HCT116 (cell line): ENCODE results near the gene EFNB1. TPM values are rescaled to one million over a fixed set of nuclear protein-coding genes. Genes with fewer than 3 reads are reported as not detected.

Source experiments
- ATAC-seq: fragments of 200-7000 bp; cut with Tn5 transposase; 2 replicates; pipeline ENCODE4 v1.9.1; 2020; ENCODE audit warnings: mild to moderate bottlenecking, moderate library complexity
- BruUV-seq: library from RNA; stranded (reverse); fragments of 400-500 nt; replicated peaks from 2 replicates; lab custom pipeline; 2021; lab: Mats Ljungman, UMichigan
- CTCF ChIA-PET: fragments of 300-600 bp; sonication (Branson Sonifier 250); formaldehyde crosslinking; loops from one replicate; lab custom pipeline; 2021; ENCODE audit warnings: antibody characterized with exemption; lab: Charles Lee
- POLR2A ChIA-PET: fragments of 300-600, 350-600 bp; sonication (Branson Sonifier 250); formaldehyde crosslinking; loops from one replicate; lab custom pipeline; 2021; ENCODE audit warnings: antibody characterized with exemption; lab: Charles Lee
- RAD21 ChIA-PET, 2 experiments: fragments of 300-600 bp; sonication (Branson Sonifier 250); formaldehyde crosslinking; loops; one replicate each; lab custom pipeline; 2023; ENCODE audit warnings: low total read pairs in 2 of 2; ENCODE audit not compliant: uncharacterized antibody in 2 of 2, unreplicated experiment in 2 of 2, low non-redundant PET in 1 of 2; lab: Charles Lee
- DNase-seq: peaks from one replicate; pipeline ENCODE4 v3.0.0-alpha.2; 2010; ENCODE audit warnings: low read depth, low spot score
- H2AFZ ChIP-seq: fragments of 200-600 bp; shearing (Covaris generic), sonication (generic); 2 replicates; pipeline ENCODE4 v1.6.1; 2017; ENCODE audit warnings: low read depth, mixed run types, mixed read lengths, antibody characterized with exemption, low read length; ENCODE audit not compliant: poor library complexity, severe bottlenecking
- H3K27ac ChIP-seq: 2 replicates; pipeline ENCODE4 v1.5.1; 2012; ENCODE audit warnings: low read depth, low read length
- H3K27me3 ChIP-seq: fragments of 200-600 bp; sonication (generic); 2 replicates; pipeline ENCODE4 v1.6.1; 2016; ENCODE audit warnings: mixed run types, low read length, mixed read lengths; ENCODE audit not compliant: insufficient read depth
- H3K36me3 ChIP-seq, 2 experiments: fragments of 200-500 bp in 1 of 2; fragments of 200-600 bp in 1 of 2; sonication (Bioruptor generic) in 1 of 2; sonication (generic) in 1 of 2; 2 replicates each; pipeline versions ENCODE4 v1.5.1 to v1.6.1; 2014 to 2016; ENCODE audit warnings: low read length in 2 of 2, inconsistent platforms in 1 of 2, mixed read lengths in 1 of 2, mixed run types in 1 of 2; ENCODE audit not compliant: insufficient read depth in 2 of 2, control insufficient read depth in 1 of 2
- H3K4me1 ChIP-seq, 2 experiments: fragments of 200-600 bp in 1 of 2; sonication (generic) in 1 of 2; 2 replicates each; pipeline versions ENCODE4 v1.5.1 to v1.6.1; 2012 to 2017; ENCODE audit warnings: low read length in 2 of 2, inconsistent platforms in 1 of 2, mild to moderate bottlenecking in 1 of 2, mixed read lengths in 1 of 2, mixed run types in 1 of 2, moderate library complexity in 1 of 2; ENCODE audit not compliant: insufficient read depth in 2 of 2, control insufficient read depth in 1 of 2
- H3K4me2 ChIP-seq: fragments of 200-600 bp; sonication (generic); 2 replicates; pipeline ENCODE4 v1.6.1; 2017; ENCODE audit warnings: mixed run types, low read length, mixed read lengths
- H3K4me3 ChIP-seq, 2 experiments: fragments of 200-600 bp in 1 of 2; sonication (generic) in 1 of 2; replicated peaks in 1 of 2; 2 replicates each; pipeline ENCODE4 v1.5.1; 2011 to 2016; ENCODE audit warnings: low read length in 2 of 2, control low read depth in 1 of 2, low read depth in 1 of 2, mild to moderate bottlenecking in 1 of 2, mixed read lengths in 1 of 2, mixed run types in 1 of 2
- H3K79me2 ChIP-seq: fragments of 200-600 bp; sonication (generic); 2 replicates; pipeline ENCODE4 v1.6.1; 2017; ENCODE audit warnings: mild to moderate bottlenecking, mixed run types, low read length, moderate library complexity, mixed read lengths; ENCODE audit not compliant: insufficient read depth
- H3K9ac ChIP-seq: fragments of 200-600 bp; sonication (generic); 2 replicates; pipeline ENCODE4 v1.6.1; 2016; ENCODE audit warnings: low read length, mixed read lengths
- H3K9me2 ChIP-seq: fragments of 200-600 bp; sonication (generic), shearing (Covaris generic); 2 replicates; pipeline ENCODE4 v1.6.1; 2017; ENCODE audit warnings: mixed run types, mild to moderate bottlenecking, moderate library complexity; ENCODE audit not compliant: insufficient read depth
- H3K9me3 ChIP-seq, 2 experiments: fragments of 200-500 bp in 1 of 2; fragments of 200-600 bp in 1 of 2; sonication (Bioruptor generic) in 1 of 2; sonication (generic) in 1 of 2; 2 replicates each; pipeline ENCODE4 v1.6.1; 2014 to 2017; ENCODE audit warnings: low read length in 2 of 2, mixed read lengths in 2 of 2, inconsistent platforms in 1 of 2, low read depth in 1 of 2, mild to moderate bottlenecking in 1 of 2, mixed run types in 1 of 2, moderate library complexity in 1 of 2; ENCODE audit not compliant: control insufficient read depth in 1 of 2, insufficient read depth in 1 of 2
- H4K20me1 ChIP-seq: fragments of 200-600 bp; sonication (generic), shearing (Covaris generic); 2 replicates; pipeline ENCODE4 v1.6.1; 2017; ENCODE audit warnings: mixed run types, mild to moderate bottlenecking, moderate library complexity; ENCODE audit not compliant: insufficient read depth
- EGR1 ChIP-seq: IDR thresholded peaks from 2 replicates; pipeline ENCODE4 v1.6.1; 2012; ENCODE audit warnings: low read depth
- ELF1 ChIP-seq: IDR thresholded peaks from 2 replicates; pipeline ENCODE4 v1.6.1; 2012; ENCODE audit warnings: low read depth, borderline replicate concordance
- EZH2 ChIP-seq: fragments of 200-600 bp; sonication (generic); IDR thresholded peaks from 2 replicates; pipeline ENCODE4 v1.6.1; 2017; ENCODE audit warnings: antibody characterized with exemption, mixed run types
- JUND ChIP-seq: IDR thresholded peaks from 2 replicates; pipeline ENCODE4 v1.6.1; 2012
- POLR2A ChIP-seq: IDR thresholded peaks from 2 replicates; pipeline ENCODE4 v1.7.0; 2011; ENCODE audit warnings: borderline replicate concordance; ENCODE audit not compliant: insufficient read depth, insufficient read length; ENCODE audit errors: extremely low read depth
- ZBTB33 ChIP-seq: IDR thresholded peaks from 2 replicates; pipeline ENCODE4 v1.6.1; 2011; ENCODE audit warnings: mild to moderate bottlenecking, low read length, moderate library complexity; ENCODE audit not compliant: insufficient replicate concordance; ENCODE audit errors: extremely low read depth
- ZFX ChIP-seq: fragments of 450-650 bp; IDR thresholded peaks from 2 replicates; pipeline ENCODE4 v1.6.1; 2017
- intact Hi-C: fragments of 100-400 bp; cut with micrococcal nuclease; formaldehyde crosslinking; loops from 2 replicates; pipeline ENCODE4 v1.10.0; 2022
- total RNA-seq: library from RNA; stranded (reverse); gene quantifications from one replicate; pipeline ENCODE4 v1.2.1, GENCODE V29; 2021; ENCODE audit not compliant: unreplicated experiment
- TF ChIP-seq, protein P1 (sequence below): IDR thresholded peaks from 2 replicates; pipeline ENCODE4 v1.6.1; 2012; ENCODE audit warnings: low read depth

Gene EFNB1
- total RNA-seq, 1 experiment from 2014 or later = 14.7 TPM

GRCh38 chrX:68843992-68844391 is 15.2 kb downstream of the EFNB1 start:
- H3K9me2 ChIP-seq = no peaks in the 10 kb centered on the region
- no peaks in the 10 kb centered on the region for H3K9me3 ChIP-seq
- no TSS peak for BruUV-seq
- DNase-seq (no peak), ATAC-seq (0 out of 2 replicates have a peak, but pooled peaks have one; percentile 40)
- CTCF ChIA-PET = no interaction called here
- H3K4me2 ChIP-seq = no peak overlapping the region
- intact Hi-C loops = no loop called here
- no peaks in the 10 kb centered on the region for H3K4me1 ChIP-seq
- no peaks in the 10 kb centered on the region for H3K27me3 ChIP-seq
- H3K27ac ChIP-seq = no peak overlapping the region
- no peak for TF ChIP-seq JUND
- TF ChIP-seq EGR1 = no peak
- no peak for TF ChIP-seq ZBTB33
- TF ChIP-seq EZH2 = no peak
- TF ChIP-seq, protein P1, sequence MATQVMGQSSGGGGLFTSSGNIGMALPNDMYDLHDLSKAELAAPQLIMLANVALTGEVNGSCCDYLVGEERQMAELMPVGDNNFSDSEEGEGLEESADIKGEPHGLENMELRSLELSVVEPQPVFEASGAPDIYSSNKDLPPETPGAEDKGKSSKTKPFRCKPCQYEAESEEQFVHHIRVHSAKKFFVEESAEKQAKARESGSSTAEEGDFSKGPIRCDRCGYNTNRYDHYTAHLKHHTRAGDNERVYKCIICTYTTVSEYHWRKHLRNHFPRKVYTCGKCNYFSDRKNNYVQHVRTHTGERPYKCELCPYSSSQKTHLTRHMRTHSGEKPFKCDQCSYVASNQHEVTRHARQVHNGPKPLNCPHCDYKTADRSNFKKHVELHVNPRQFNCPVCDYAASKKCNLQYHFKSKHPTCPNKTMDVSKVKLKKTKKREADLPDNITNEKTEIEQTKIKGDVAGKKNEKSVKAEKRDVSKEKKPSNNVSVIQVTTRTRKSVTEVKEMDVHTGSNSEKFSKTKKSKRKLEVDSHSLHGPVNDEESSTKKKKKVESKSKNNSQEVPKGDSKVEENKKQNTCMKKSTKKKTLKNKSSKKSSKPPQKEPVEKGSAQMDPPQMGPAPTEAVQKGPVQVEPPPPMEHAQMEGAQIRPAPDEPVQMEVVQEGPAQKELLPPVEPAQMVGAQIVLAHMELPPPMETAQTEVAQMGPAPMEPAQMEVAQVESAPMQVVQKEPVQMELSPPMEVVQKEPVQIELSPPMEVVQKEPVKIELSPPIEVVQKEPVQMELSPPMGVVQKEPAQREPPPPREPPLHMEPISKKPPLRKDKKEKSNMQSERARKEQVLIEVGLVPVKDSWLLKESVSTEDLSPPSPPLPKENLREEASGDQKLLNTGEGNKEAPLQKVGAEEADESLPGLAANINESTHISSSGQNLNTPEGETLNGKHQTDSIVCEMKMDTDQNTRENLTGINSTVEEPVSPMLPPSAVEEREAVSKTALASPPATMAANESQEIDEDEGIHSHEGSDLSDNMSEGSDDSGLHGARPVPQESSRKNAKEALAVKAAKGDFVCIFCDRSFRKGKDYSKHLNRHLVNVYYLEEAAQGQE = no peak
- no peak for TF ChIP-seq ZFX
- TF ChIP-seq ELF1 = no peak
- TF ChIP-seq POLR2A = no peak
- TF ChIP-seq, all 23 proteins: peak for 0
- Histone ChIP-seq H3K4me3 (no peak overlapping the region), H3K36me3 (no peaks in the 10 kb centered on the region; a peak in 1 of 4 replicates), H3K79me2 (no peaks in the 10 kb centered on the region), H2AFZ (no peak overlapping the region), H4K20me1 (no peaks in the 10 kb centered on the region), H3K9ac (no peak overlapping the region)
- POLR2A ChIA-PET = no interaction called here
- RAD21 ChIA-PET = no interaction called here
